NOMO-1 treated with dmso at 0.1 percent for 144 hours (cell line): Measurements from ENCODE around the gene LRRC66.

Experiments used
- DNase-seq: peaks from one replicate; lab custom pipeline; 2025; ENCODE audit not compliant: unreplicated experiment; lab: John Stamatoyannopoulos, UW

LRRC66 gene

GRCh38 chr4:52019936-52020657 is at the start of gene LRRC66:
Gene LRRC66 (minus strand): TSS chr4:52020363. CDS start chr4:52017613, 2,750 bp downstream.
- DNase-seq: peak; percentile 3

GRCh38 chr4:52069571-52069970 is 49.4 kb upstream of the LRRC66 start:
- DNase-seq: no peak

- DNase-seq: no peak
These were observed 39.2 kb upstream of the LRRC66 start for GRCh38 chr4:52059372-52059771.

GRCh38 chr4:52058275-52058674 is 38.1 kb upstream of the LRRC66 start:
- DNase-seq: no peak

- DNase-seq: no peak
These were observed 37.0 kb upstream of the LRRC66 start for GRCh38 chr4:52057196-52057595.

- DNase-seq: no peak
These were observed 34.1 kb upstream of the LRRC66 start for GRCh38 chr4:52054254-52054653.

- peak; percentile 42 for DNase-seq
These were observed 32.3 kb upstream of the LRRC66 start for GRCh38 chr4:52052475-52052780.

- no peak for DNase-seq
These were observed 31.7 kb upstream of the LRRC66 start for GRCh38 chr4:52051615-52052474.

- DNase-seq: no peak
These were observed 31.1 kb upstream of the LRRC66 start, which contains the start of gene SPATA18 for GRCh38 chr4:52051213-52051614. Gene SPATA18 (plus strand): TSS chr4:52051304. CDS start chr4:52051705, 401 bp downstream.

GRCh38 chr4:52049266-52049665 is 29.1 kb upstream of the LRRC66 start:
- no peak for DNase-seq

GRCh38 chr4:52045028-52045427 is 24.9 kb upstream of the LRRC66 start:
- no peak for DNase-seq

- DNase-seq: peak; percentile 13
These were observed 18.1 kb upstream of the LRRC66 start, which contains the start of gene SGCB for GRCh38 chr4:52038103-52038912. Gene SGCB (minus strand): TSS chr4:52038299. CDS start chr4:52038259, 40 bp downstream.

- DNase-seq: no peak
These were observed 17.5 kb upstream of the LRRC66 start for GRCh38 chr4:52037689-52038102.

- DNase-seq: no peak
These were observed 16.8 kb upstream of the LRRC66 start for GRCh38 chr4:52036886-52037530.

GRCh38 chr4:52035190-52035589 is 15.0 kb upstream of the LRRC66 start:
- no peak for DNase-seq

- no peak for DNase-seq
These were observed 11.8 kb upstream of the LRRC66 start for GRCh38 chr4:52032005-52032404.

- DNase-seq: no peak
These were observed 8.8 kb upstream of the LRRC66 start for GRCh38 chr4:52028970-52029369.

- no peak for DNase-seq
These were observed 2.3 kb downstream of the LRRC66 start for GRCh38 chr4:52017814-52018213.

- no peak for DNase-seq
These were observed 3.2 kb downstream of the LRRC66 start for GRCh38 chr4:52016981-52017380.

- peak; percentile 9 for DNase-seq
These were observed 4.8 kb downstream of the LRRC66 start for GRCh38 chr4:52015366-52015765.

GRCh38 chr4:52014903-52015302 is 5.3 kb downstream of the LRRC66 start:
- peak; percentile 55 for DNase-seq
